PC-3 (cell line): Measurements from ENCODE around the gene CTSZ.

Experiments
- EZH2 ChIP-seq: fragments of 300-600 bp; sonication (generic); IDR thresholded peaks from one replicate; pipeline ENCODE4 v1.6.1; 2017; ENCODE audit warnings: antibody characterized with exemption, mild to moderate bottlenecking, low read length; ENCODE audit not compliant: unreplicated experiment
- EZH2phosphoT487 ChIP-seq: fragments of 300-600 bp; sonication (generic); IDR thresholded peaks from 2 replicates; pipeline ENCODE4 v1.6.1; 2018; ENCODE audit warnings: mild to moderate bottlenecking, antibody characterized with exemption, low read length, borderline replicate concordance
- TF ChIP-seq, protein P1 (sequence below): fragments of 300-600 bp; sonication (generic); conservative IDR thresholded peaks from 2 replicates; pipeline ENCODE4 v1.5.1; 2017; ENCODE audit warnings: antibody characterized with exemption, low read depth, mild to moderate bottlenecking, low read length

DNA sequence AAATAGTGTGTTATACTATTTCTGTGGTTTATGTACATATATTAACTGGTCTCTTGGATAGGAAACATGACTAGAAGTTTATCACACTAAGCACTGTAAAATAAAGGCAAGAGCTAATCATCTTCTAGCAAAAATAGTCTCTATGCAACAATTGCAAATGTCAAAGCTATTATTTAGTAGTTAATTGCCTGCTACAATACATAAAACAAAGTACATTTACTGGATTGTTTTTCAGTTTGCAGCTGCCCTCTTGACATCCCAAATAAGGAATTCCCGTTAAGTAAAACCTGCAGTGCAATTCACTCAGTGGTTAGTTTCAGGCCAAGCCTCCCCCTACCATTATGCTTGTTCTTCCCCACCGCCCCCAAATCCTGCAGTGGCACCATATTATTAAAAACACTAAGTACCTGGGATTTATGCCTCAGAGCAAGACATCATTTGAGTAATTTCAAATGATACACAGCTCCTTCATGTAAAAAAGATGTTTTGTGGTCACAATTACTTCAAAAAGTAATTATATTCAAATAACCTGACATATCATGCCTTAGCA, 26.6 kb upstream of the CTSZ start:
- TF ChIP-seq, protein P1, sequence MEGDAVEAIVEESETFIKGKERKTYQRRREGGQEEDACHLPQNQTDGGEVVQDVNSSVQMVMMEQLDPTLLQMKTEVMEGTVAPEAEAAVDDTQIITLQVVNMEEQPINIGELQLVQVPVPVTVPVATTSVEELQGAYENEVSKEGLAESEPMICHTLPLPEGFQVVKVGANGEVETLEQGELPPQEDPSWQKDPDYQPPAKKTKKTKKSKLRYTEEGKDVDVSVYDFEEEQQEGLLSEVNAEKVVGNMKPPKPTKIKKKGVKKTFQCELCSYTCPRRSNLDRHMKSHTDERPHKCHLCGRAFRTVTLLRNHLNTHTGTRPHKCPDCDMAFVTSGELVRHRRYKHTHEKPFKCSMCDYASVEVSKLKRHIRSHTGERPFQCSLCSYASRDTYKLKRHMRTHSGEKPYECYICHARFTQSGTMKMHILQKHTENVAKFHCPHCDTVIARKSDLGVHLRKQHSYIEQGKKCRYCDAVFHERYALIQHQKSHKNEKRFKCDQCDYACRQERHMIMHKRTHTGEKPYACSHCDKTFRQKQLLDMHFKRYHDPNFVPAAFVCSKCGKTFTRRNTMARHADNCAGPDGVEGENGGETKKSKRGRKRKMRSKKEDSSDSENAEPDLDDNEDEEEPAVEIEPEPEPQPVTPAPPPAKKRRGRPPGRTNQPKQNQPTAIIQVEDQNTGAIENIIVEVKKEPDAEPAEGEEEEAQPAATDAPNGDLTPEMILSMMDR: no peak
- TF ChIP-seq EZH2: no peak
- no peak for TF ChIP-seq EZH2phosphoT487
